GM12891 (cell line): ENCODE data around the gene AGPAT4.

ENCODE experiments used
- POLR2AphosphoS5 ChIP-seq: IDR thresholded peaks from 2 replicates; pipeline ENCODE4 v1.6.1; 2011; ENCODE audit warnings: low read depth, low read length, control low read depth
- POU2F2 ChIP-seq: IDR thresholded peaks from 2 replicates; pipeline ENCODE4 v1.6.1; 2011; ENCODE audit warnings: low read depth, mild to moderate bottlenecking, control low read depth, low read length, moderate library complexity

DNA sequence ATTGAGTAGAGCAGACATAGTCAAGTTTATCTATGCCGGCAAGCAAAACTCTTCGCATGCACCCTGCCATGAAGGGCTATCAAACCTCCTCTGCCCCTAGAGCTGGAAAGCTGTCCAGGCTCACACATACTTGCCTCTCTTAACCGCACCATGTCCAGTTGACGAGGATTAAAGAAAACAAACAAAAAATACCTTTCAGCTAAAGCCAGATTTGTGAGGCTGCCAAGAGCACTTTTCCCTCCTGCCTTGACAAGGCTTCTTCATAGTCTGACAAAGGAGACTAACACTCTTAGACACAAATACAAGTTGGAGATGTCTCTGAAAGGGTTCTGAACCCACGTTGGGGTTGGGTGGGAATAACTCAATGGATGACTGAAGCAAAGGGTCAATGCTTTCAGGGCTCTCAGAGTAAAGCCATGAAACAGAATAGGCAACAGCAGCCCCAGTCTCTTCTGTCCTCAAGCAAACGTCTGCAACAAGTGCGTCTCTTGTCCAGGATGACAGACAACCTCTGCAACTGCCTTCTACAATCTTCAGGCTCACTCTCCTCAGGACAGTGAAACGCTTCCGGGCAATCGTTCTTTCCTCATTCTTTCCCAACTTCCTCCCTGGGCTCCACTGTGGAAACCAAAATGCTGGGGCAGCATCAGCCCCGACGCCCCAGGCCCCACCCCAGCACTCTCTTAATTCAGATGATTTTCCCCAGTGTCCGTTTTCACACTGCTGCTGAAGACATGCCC is 57.8 kb downstream of the AGPAT4 start:
- no peak for TF ChIP-seq POLR2AphosphoS5
- TF ChIP-seq POU2F2, result no peak
